Esophagus muscularis mucosa (tissue), 3 donors: ENCODE data around the gene SYCN.

ENCODE experiments used
- POLR2A ChIP-seq: fragments of 450-650 bp; IDR thresholded peaks from one replicate; pipeline ENCODE4 v1.6.1; 2017; ENCODE audit warnings: antibody characterized with exemption, moderate library complexity, mild to moderate bottlenecking, low read depth
- POLR2AphosphoS5 ChIP-seq, 2 donors: sonication (generic); formaldehyde crosslinking; IDR thresholded peaks; one replicate each; pipeline ENCODE4 v1.6.1; 2017; ENCODE audit warnings: antibody characterized with exemption in 2 of 2
- TF ChIP-seq, protein P1 (sequence below), 3 experiments: fragments of 200-600 bp in 2 of 3; fragments of 450-650 bp in 1 of 3; sonication (generic) in 2 of 3; IDR thresholded peaks; one replicate each; pipeline ENCODE4 v1.5.1; 2017 to 2019; ENCODE audit warnings: antibody characterized with exemption in 3 of 3, mild to moderate bottlenecking in 2 of 3, moderate library complexity in 1 of 3

DNA sequence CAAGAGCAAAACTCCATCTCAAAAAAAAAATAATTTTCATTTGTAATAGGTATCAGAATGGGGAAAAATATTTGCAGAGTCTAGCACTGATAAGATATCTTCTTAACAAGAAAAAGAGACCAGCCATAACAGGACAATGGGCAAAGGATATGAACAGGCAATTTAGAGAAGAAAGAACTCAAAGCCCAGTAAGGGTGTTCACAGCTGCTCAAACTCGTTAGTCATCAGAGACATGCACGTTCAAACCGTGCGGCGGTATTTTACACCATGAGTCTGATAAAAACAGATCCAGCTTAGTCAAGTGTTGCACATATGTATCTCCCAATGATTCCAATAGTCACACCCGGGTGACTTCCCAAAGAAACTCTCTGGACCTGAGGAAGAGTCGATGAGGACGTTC, 21.0 kb downstream of the SYCN start:
- TF ChIP-seq, protein P1, sequence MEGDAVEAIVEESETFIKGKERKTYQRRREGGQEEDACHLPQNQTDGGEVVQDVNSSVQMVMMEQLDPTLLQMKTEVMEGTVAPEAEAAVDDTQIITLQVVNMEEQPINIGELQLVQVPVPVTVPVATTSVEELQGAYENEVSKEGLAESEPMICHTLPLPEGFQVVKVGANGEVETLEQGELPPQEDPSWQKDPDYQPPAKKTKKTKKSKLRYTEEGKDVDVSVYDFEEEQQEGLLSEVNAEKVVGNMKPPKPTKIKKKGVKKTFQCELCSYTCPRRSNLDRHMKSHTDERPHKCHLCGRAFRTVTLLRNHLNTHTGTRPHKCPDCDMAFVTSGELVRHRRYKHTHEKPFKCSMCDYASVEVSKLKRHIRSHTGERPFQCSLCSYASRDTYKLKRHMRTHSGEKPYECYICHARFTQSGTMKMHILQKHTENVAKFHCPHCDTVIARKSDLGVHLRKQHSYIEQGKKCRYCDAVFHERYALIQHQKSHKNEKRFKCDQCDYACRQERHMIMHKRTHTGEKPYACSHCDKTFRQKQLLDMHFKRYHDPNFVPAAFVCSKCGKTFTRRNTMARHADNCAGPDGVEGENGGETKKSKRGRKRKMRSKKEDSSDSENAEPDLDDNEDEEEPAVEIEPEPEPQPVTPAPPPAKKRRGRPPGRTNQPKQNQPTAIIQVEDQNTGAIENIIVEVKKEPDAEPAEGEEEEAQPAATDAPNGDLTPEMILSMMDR (IDR thresholded peaks at IDR 0.05): no peak
- TF ChIP-seq POLR2A (no peak), POLR2AphosphoS5 (IDR thresholded peaks at IDR 0.05) (no peak)
